ENCODE data around the gene HTT. TPM values are rescaled to one million over a fixed set of nuclear protein-coding genes. Genes with fewer than 3 reads are reported as not detected.

Gene HTT
- total and polyA plus RNA-seq, 4 donors, result 8.6 to 39.8 (median 16.4) TPM

- H3K36me3 ChIP-seq (ENCODE audit: control insufficient read depth in 4 of 4, insufficient read depth in 3 of 4, low read depth in 1 of 4, low read length in 3 of 4), result no peaks in the 10 kb centered on the region
- no peak overlapping the region for H3K4me3 ChIP-seq (ENCODE audit: low read depth in 1 of 3, low read length in 3 of 3)
- 91% methylated on average over 21 of the region's 21 CpGs for WGBS
- no peaks in the 10 kb centered on the region for H3K9me3 ChIP-seq (ENCODE audit: control insufficient read depth in 4 of 4, low read length in 3 of 4)
- DNase-seq (ENCODE audit: low spot score), result no peak
- TF ChIP-seq SP1 (IDR thresholded peaks at IDR 0.05) (no peak), FOXA2 (IDR thresholded peaks at IDR 0.05) (no peak)
- H3K27ac ChIP-seq (ENCODE audit: low read depth in 1 of 2, low read length in 2 of 2), result no peak overlapping the region
- H3K4me1 ChIP-seq (ENCODE audit: control insufficient read depth in 4 of 4, insufficient read depth in 4 of 4, low read length in 3 of 4), result peaks cover 0 to 16% (median 4%) of the 10 kb centered on the region in 4 donors
- H3K27me3 ChIP-seq (ENCODE audit: control insufficient read depth in 4 of 4, insufficient read depth in 4 of 4, low read length in 3 of 4), result no peaks in the 10 kb centered on the region
- H3K9ac ChIP-seq (ENCODE audit: low read depth in 1 of 2, low read length in 2 of 2), result no peak overlapping the region
Measured at GRCh38 chr4:3036131-3036952, 38.1 kb upstream of the HTT start.

DNA sequence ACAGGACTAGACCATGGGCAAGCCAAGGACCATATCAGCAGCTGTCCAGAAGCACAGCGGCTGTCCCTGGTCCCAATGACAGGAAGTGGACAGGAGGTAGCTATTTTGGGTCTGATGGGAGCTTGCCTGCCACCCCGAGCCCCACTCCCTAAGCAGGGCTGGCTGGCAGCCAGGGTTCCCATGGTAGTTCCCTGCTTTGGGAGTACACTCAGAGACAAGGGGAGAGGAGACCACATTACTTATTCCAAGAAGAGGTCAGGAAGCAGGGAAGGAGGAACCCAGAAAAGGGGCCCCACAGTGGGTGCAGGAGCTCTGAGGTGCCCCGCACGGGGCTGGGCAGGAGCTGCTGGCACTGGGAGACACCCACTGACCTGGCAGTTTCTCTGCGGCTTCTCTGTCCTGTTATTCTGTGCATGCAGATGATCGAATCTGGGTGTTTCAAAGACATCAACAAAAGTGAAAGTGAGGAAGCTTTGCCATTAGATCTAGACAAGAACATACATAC, 36.5 kb upstream of the HTT start:
- 62% methylated on average over 6 of the region's 6 CpGs for WGBS
- H3K4me3 ChIP-seq (ENCODE audit: low read depth in 1 of 3, low read length in 3 of 3), result no peak overlapping the region
- H3K36me3 ChIP-seq (ENCODE audit: control insufficient read depth in 4 of 4, insufficient read depth in 3 of 4, low read depth in 1 of 4, low read length in 3 of 4), result no peaks in the 10 kb centered on the region
- H3K4me1 ChIP-seq (ENCODE audit: control insufficient read depth in 4 of 4, insufficient read depth in 4 of 4, low read length in 3 of 4), result peaks cover 3 to 28% (median 10%) of the 10 kb centered on the region in 4 donors
- DNase-seq (ENCODE audit: low spot score), result no peak
- TF ChIP-seq YY1 (IDR thresholded peaks at IDR 0.05), result no peak
- TF ChIP-seq JUND (IDR thresholded peaks at IDR 0.05), result no peak
- no peak for TF ChIP-seq ZBTB33 (IDR thresholded peaks at IDR 0.05)
- TF ChIP-seq RAD21 (IDR thresholded peaks at IDR 0.05), result no peak
- no peak for TF ChIP-seq ATF3 (IDR thresholded peaks at IDR 0.05)
- TF ChIP-seq EGR1 (IDR thresholded peaks at IDR 0.05; ENCODE audit: low read depth in 2 of 2), result no peak
- H3K27me3 ChIP-seq (ENCODE audit: control insufficient read depth in 4 of 4, insufficient read depth in 4 of 4, low read length in 3 of 4), result no peaks in the 10 kb centered on the region
- no peak overlapping the region for H3K27ac ChIP-seq (ENCODE audit: low read depth in 1 of 2, low read length in 2 of 2)
- no peak overlapping the region for H3K9ac ChIP-seq (ENCODE audit: low read depth in 1 of 2, low read length in 2 of 2)
- H3K9me3 ChIP-seq (ENCODE audit: control insufficient read depth in 4 of 4, low read length in 3 of 4), result no peaks in the 10 kb centered on the region

- WGBS, result 90% methylated on average over 8 of the region's 8 CpGs
- no peak for DNase-seq (ENCODE audit: low spot score)
- Histone ChIP-seq H3K4me1 (ENCODE audit: control insufficient read depth in 4 of 4, insufficient read depth in 4 of 4, low read length in 3 of 4) (peaks cover 3 to 28% (median 10%) of the 10 kb centered on the region in 4 donors), H3K9ac (ENCODE audit: low read depth in 1 of 2, low read length in 2 of 2) (no peak overlapping the region), H3K9me3 (ENCODE audit: control insufficient read depth in 4 of 4, low read length in 3 of 4) (no peaks in the 10 kb centered on the region), H3K27me3 (ENCODE audit: control insufficient read depth in 4 of 4, insufficient read depth in 4 of 4, low read length in 3 of 4) (no peaks in the 10 kb centered on the region), H3K27ac (ENCODE audit: low read depth in 1 of 2, low read length in 2 of 2) (no peak overlapping the region), H3K36me3 (ENCODE audit: control insufficient read depth in 4 of 4, insufficient read depth in 3 of 4, low read depth in 1 of 4, low read length in 3 of 4) (no peaks in the 10 kb centered on the region), H3K4me3 (ENCODE audit: low read depth in 1 of 3, low read length in 3 of 3) (no peak overlapping the region)
- no peak for TF ChIP-seq RAD21 (IDR thresholded peaks at IDR 0.05)
- no peak for TF ChIP-seq FOXA2 (IDR thresholded peaks at IDR 0.05)
- TF ChIP-seq GABPA (IDR thresholded peaks at IDR 0.05 in 1 of 2, conservative IDR thresholded peaks at IDR 0.05 in 1 of 2), result no peak
- no peak for TF ChIP-seq REST (IDR thresholded peaks at IDR 0.05)
- no peak for TF ChIP-seq RXRA (IDR thresholded peaks at IDR 0.05)
- TF ChIP-seq SP1 (IDR thresholded peaks at IDR 0.05), result no peak
- no peak for TF ChIP-seq EGR1 (IDR thresholded peaks at IDR 0.05; ENCODE audit: low read depth in 2 of 2)
- no peak for TF ChIP-seq HNF4A (conservative IDR thresholded peaks at IDR 0.05)
- TF ChIP-seq NR2F2 (IDR thresholded peaks at IDR 0.05), result no peak
- no peak for TF ChIP-seq MAX (IDR thresholded peaks at IDR 0.05)
- TF ChIP-seq YY1 (IDR thresholded peaks at IDR 0.05), result no peak
- TF ChIP-seq CTCF (IDR thresholded peaks at IDR 0.05; ENCODE audit: low read depth, low read length, missing input control), result no peak
- TF ChIP-seq ZBTB33 (IDR thresholded peaks at IDR 0.05), result no peak
Measured at GRCh38 chr4:3039706-3040366, 34.6 kb upstream of the HTT start.
